Umbilical cord (tissue), 2 donors: ENCODE measurements around the gene GPS2. TPM values are rescaled to one million over a fixed set of nuclear protein-coding genes. Genes with fewer than 3 reads are reported as not detected.
A peak's percentile ranks its signal among the peaks of the same experiment; 100 is the strongest.

Experiments used
- DNase-seq: peaks from one replicate; pipeline ENCODE4 v3.0.0-alpha.2; 2015; ENCODE audit warnings: low spot score
- total RNA-seq: library from RNA; depleted of rRNA; stranded (reverse); fragments of >200 nt; gene quantifications from one replicate; pipeline ENCODE4 v1.2.3, GENCODE V29; 2014; ENCODE audit warnings: low replicate concordance; ENCODE audit not compliant: insufficient read depth

The GPS2 gene
- total RNA-seq, 1 donor from 2014 or later: 20.5 TPM

- no peak for DNase-seq
Observed at GRCh38 chr17:7293816-7294613, 21.1 kb downstream of the GPS2 start.

- no peak for DNase-seq
Observed at GRCh38 chr17:7293159-7293558, 22.0 kb downstream of the GPS2 start.

GRCh38 chr17:7292729-7293128, 22.4 kb downstream of the GPS2 start:
- DNase-seq: peak; percentile 58

- no peak for DNase-seq
Observed at GRCh38 chr17:7292194-7292593, 23.0 kb downstream of the GPS2 start.

GRCh38 chr17:7290685-7291084, 24.5 kb downstream of the GPS2 start:
- no peak for DNase-seq

GRCh38 chr17:7290166-7290565, 25.0 kb downstream of the GPS2 start:
- DNase-seq: no peak

- DNase-seq: no peak
Observed at GRCh38 chr17:7289256-7290032, 25.7 kb downstream of the GPS2 start.

- DNase-seq: no peak
Observed at GRCh38 chr17:7285679-7286078, 29.5 kb downstream of the GPS2 start.

- no peak for DNase-seq
Observed at GRCh38 chr17:7284911-7285310, 30.2 kb downstream of the GPS2 start.

GRCh38 chr17:7283471-7284216, 31.5 kb downstream of the GPS2 start:
- no peak for DNase-seq

GRCh38 chr17:7282752-7283321, 32.3 kb downstream of the GPS2 start:
- DNase-seq: no peak

GRCh38 chr17:7281953-7282751, 33.0 kb downstream of the GPS2 start:
- no peak for DNase-seq

- peak; percentile 92 for DNase-seq
Observed at GRCh38 chr17:7281074-7281952, 33.8 kb downstream of the GPS2 start, which contains the start of gene SLC2A4. TSS of gene SLC2A4 (plus strand) at chr17:7281718. CDS start at chr17:7281935, 217 bp downstream.

- DNase-seq: peak; percentile 86
Observed at GRCh38 chr17:7280519-7281073, 34.6 kb downstream of the GPS2 start.

GRCh38 chr17:7279448-7279847, 35.7 kb downstream of the GPS2 start:
- DNase-seq: no peak

GRCh38 chr17:7266784-7267183, 48.4 kb downstream of the GPS2 start:
- DNase-seq: no peak

GRCh38 chr17:7263801-7264078, 51.4 kb downstream of the GPS2 start:
- DNase-seq: no peak

- DNase-seq: no peak
Observed at GRCh38 chr17:7262935-7263800, 52.0 kb downstream of the GPS2 start.
